GM18499 (cell line): Measurements from ENCODE around the gene CBLN3.
"Not testable (repeated sequence)": the region's sequence is repeated elsewhere in the genome, so short reads cannot be mapped to it uniquely, and the experiment has no call there.

Source experiments
- ATAC-seq: cut with Tn5 transposase; IDR thresholded peaks from one replicate; pipeline ENCODE4 v1.9.1; 2021; ENCODE audit warnings: moderate number of reproducible peaks; ENCODE audit not compliant: insufficient read depth, unreplicated experiment

The CBLN3 gene

DNA sequence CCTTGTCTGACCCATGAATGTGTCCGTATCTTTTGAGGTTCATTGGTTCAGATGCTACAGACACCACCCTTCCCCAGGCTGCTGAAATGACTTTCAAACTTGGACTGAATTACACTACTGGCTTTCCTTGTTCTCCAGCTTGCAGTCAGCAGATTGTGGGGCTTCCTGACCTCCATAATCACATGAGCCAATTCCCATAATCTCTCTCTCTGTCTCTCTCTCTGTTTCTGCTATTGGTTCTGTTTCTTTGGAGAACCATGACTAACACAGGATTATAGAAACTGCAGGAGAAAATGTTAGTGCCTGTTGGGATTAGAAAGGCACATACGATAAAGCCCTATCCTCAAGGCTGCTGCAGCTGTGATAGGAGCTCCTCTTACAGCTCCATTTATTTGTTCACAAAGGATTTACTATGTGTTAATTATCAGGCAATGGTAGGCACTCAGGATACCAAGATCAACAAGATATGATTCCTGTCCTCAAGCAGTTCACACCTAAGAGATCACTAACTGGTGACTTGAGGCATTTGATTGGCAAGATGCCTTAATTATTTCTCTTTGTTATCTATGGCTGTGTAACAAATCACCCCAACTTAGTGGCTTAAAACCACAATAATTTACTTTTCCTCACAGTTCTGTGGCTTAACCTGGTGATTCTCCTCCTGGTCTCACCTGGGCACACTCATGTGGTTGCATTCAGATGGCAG is 40.8 kb downstream of the CBLN3 start:
- no peak for ATAC-seq

DNA sequence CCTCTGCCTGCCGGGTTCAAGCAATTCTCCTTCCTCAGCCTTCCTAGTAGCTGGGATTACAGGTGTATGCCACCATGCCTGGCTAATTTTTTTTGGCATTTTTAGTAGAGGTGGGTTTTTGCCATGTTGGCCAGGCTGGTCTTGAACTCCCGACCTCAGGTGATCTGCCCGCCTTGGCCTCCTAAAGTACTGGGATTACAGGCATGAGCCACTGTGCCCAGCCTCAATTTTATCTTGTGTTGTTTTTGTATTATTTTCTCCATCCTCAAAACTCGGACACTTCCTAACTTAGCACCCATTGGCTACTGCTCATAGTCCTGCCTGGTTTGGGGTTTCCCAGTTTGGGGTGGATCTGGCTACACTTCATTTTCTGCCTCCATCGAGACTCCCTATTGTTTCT is 41.9 kb downstream of the CBLN3 start:
- ATAC-seq, result not testable (repeated sequence)

DNA sequence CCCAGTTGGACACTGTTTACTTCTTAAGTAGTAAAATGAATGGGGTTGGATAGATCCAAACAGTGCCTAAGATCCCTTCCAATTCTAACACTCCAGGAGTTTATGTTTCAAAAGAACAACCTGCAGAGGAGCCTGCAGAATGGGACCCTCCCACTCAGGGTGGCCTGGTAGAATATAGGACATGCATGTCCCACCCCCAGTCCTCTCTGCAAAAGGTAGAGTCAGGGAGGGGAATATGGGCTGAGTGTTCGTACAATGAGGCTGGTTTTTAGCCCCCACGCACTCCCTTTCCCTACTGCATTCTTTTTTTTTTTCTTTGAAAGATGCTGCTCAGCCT is 42.5 kb downstream of the CBLN3 start:
- ATAC-seq, result no peak

DNA sequence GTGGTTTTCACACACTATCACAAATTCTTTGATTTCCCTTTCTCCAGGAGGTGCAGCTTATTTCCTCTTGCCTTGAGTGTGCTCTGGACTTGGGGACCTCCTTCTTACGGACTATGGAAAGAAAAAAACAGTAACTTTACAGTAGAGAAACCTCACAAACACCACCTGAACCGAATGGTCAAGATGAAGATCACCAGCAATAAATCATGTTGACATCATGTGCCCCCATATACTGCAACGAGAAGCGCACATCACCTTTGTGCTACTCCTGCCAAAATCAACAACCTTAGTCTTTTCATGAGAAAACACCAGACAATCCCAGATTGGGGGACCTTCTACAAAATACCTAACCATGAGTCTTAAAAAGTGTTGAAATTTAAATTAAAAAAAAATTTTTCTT is 43.9 kb downstream of the CBLN3 start:
- no peak for ATAC-seq

DNA sequence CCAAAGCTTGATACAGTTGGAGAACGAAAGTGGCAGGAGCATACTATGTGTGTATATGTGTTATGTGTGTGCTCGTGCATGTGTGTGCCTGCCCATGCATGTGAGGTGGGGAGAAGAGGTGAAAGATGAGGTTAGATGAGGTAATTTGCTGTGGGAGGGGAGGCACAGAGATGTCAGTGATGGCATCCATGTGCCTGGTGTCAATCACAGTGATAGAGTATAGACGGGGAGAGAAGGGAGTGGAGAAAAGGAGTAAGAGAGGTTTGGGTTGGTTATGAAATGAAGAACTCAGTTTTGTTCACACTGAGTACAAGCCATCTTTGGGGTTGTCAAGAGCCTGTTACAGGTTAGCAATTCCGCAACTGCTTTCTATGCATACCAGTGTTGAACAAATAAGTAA is 45.3 kb downstream of the CBLN3 start:
- ATAC-seq, result no peak

DNA sequence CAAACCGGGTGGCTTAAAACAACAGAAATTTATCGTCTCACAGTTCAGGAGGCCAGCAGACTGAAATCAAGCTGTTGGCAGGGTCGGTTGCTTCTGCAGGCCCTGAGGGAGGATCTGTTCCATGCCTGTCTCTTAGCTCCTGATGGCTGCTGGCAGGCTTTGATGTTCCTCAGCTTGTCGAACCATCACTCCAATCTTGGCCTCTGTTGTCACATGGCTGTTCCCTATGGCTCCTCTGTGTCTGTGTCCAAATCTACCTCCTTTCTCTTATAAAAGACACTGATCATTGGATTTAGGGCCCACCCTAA is 47.5 kb downstream of the CBLN3 start:
- ATAC-seq, result no peak

DNA sequence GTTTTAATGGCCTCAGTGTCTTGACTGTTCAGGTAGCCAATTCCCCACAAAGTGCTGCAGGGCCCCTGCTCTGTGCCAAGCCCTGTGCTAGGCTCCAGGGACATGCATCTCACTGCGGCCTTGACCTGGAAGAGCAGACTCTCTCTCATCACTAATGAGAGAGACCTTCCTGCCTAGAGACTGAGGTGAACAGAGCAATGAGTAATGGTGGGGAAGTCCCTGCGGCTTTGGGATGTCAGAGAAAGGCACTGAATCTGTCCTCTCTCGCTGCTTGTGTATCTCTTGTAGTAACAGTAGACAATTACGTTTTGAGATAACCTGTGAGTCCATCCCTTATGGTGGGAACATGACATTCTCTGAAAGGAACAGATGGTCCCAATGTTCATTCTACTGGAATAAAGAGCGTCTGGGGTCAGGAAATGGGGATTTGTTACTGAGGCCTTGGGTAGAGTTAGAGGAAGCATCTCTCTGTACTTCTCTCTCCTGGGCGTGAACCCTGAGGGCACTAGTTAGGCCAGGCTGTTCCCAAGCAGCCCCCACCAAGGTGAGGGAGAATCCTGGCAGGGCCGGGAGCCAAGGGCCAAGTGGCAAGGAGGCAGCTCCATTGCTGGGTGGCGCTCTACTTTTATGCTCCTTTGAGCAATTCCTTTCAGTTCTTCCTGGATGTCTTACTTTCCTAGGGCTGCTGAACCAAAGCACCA is 48.0 kb downstream of the CBLN3 start:
- no peak for ATAC-seq

DNA sequence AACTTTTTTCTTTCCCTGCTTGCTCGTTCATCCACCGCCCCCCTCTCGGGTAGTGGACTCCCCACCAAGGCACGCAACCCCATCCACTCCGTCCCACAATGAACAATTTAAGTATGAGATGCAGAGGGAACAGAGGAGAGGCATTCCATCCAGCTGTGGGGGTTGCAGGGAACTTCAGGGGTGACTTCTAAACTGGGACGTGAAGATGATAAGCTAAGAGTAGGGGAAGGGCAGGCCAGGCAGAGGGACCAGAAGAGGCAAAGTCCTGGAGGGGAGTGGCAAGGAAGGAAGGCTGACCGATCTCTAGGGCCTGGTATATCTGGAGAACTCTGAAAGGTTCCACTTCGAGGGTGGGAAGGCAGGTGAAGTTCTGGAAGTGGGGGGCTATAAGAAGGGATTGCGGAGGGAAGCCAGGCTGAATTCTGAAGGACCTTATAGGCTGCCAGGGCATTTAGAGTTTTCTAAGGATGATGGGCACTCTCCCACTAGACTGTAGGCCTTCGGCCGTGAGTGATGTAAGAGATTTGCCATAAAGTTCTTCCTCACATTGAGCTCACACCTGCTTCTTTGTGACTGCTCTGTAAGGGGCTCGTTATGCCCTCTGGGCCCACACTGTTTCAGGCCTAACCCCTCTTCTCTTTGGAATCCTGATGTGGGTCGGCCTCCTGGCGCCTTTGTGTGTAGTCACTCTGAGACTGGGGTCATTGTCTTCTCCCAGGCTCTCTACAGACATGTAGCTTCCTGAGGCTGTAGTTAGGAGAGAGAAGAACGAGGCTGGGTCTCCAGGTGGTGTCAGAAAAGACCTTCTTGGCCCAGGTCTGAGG is 49.3 kb downstream of the CBLN3 start:
- ATAC-seq, result no peak

DNA sequence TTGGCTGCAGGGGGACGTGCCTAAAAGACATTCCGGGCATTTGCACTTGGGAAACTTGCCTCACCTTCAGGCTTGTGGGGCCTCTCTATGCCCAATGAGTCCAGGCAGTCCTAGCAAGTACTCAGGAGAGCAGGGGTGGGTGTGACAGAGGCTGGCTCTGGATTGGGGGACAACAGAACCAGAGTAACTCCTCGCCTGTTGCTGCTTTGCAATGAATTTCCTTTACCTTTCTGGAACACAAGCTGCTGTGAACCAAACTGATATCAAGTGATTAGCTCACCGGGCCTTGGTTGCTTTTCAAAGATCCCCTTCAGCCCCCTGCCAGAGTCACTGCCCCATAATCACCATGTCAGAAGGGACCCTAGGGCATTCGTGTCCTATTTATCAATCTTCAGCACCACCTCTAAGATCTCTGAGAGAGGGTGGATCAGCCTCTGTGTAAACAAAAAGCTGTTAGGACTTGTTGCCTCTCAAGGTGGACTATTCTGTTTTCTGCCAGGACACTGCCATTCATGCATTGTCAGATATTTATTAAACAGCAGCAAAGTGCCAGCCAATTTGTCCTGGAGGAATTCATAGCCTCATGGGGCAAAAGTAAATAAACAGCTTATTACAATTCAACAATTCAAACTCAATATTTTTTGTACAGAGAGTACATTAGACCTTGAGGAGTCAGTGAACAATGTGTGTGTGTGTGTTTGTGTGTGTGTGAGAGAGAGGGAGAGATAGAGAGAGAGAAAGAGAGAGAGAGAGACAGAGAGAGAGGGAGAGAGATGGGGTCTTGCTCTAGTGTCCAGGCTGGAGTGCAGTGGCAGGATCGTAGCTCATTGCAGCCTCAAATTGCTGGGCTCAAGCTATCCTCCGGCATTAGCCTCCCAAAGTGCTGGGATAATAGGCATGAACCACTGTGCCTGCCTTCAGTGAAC is 50.2 kb downstream of the CBLN3 start:
- ATAC-seq, result no peak

DNA sequence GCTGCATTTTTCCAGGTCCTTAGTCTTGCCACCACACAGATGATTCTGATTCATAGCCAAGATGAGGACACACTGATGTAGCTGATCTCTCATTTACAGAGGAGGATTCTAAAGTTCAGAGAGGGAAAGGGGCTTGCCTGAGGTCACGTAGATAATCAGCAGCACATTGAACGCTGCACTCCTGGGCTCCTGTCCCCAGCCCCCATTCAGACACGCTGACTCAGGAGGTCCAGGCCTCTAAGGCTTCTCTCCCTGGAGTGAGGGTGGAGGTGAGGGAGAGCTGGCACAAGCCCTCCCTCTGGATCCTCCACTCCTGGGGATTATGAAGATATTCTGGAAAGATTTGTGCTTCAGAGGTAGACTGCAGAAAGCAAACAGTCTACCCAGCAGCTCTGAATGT is 51.1 kb downstream of the CBLN3 start:
- no peak for ATAC-seq

DNA sequence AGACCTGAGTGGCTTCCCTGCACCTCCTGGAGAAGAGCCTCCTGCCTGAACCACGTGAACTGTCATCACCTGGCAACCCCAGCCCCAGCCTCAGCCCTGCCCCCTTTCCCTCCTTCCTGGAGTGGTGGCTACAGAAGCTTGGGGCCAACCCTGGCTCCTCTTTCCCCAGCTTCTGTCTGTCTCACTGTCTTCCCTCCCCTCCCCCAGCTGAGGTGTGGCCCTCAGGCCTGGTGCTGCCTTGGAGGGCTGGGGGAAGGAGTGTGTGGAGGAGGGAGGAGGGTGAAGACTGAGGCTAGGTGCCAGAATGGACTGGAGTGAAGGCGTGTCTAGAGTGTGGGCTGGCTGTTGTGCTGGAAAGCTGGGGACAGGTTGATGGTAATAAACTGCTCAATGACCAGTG is 51.8 kb downstream of the CBLN3 start:
- no peak for ATAC-seq

DNA sequence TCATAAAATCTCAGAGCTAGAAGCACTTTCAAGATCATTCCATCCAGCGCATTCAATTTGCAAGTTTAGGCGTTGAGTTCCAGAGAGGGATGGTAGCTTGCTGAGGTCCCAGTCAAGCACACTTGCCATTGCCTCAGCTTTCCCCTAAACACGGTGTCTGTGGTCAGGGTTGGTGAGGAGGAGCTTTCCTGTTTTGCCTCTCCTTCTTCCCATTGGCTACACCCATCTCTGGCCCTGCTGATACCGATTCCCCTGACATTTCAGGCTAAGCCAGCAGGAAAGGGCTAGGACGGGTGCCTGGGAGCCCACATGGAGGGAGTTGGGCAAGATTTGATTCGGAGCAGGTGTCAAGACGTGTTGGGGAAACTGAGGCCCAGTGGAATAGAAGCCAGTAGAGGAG is 52.3 kb downstream of the CBLN3 start:
- ATAC-seq, result no peak
